ENCODE results near the gene OVCH1. TPM values are rescaled to one million over a fixed set of nuclear protein-coding genes. Genes with fewer than 3 reads are reported as not detected.

OVCH1 gene
- total and polyA plus RNA-seq, 9 of the 15 experiments (the other 6 are each of a cell fraction or from before 2014, with no cell fraction given) = not detected

- 0% methylated on average over 2 of the region's 2 CpGs for WGBS (ENCODE audit: insufficient coverage, low coverage, missing lambda C conversion rate)
- in situ Hi-C loops (cut with MboI) (no loop called here), intact Hi-C loops (cut with micrococcal nuclease) (no loop called here)
- H3K4me1 ChIP-seq (replicated peaks in 1 of 2; ENCODE audit: control insufficient read depth in 2 of 2, insufficient read depth in 2 of 2, low read length in 2 of 2) = no peaks in the 10 kb centered on the region
- H3K9me1 ChIP-seq (ENCODE audit: control insufficient read depth, insufficient read depth, low read length) = no peaks in the 10 kb centered on the region
- DNase-seq (ENCODE audit: extremely low read depth in 1 of 4, low spot score in 3 of 4) = no peak
- H2AFZ ChIP-seq (ENCODE audit: low read depth, low read length) = no peak overlapping the region
- no peak overlapping the region for H3K9ac ChIP-seq (ENCODE audit: insufficient read depth in 1 of 2, low read depth in 2 of 2, low read length in 2 of 2)
- POLR2A ChIA-PET = interaction anchor here (0.7 kb wide), 1 partner anchor 19 kb away, joined by 5 read pairs; no protein-coding TSS in a partner anchor
- H3K4me3 ChIP-seq = no peak overlapping the region
- H3K4me2 ChIP-seq (ENCODE audit: insufficient read depth, low read length) = no peak overlapping the region
- no peaks in the 10 kb centered on the region for H3K79me2 ChIP-seq (ENCODE audit: control insufficient read depth, insufficient read depth, low read length)
- no peak overlapping the region for H3K27ac ChIP-seq (ENCODE audit: extremely low read depth, low read depth, low read length)
- no TSS peak for BruUV-seq (replicated peaks)
- H4K20me1 ChIP-seq (replicated peaks; ENCODE audit: control insufficient read depth, insufficient read depth, low read length) = no peaks in the 10 kb centered on the region
- no peaks in the 10 kb centered on the region for H3K9me3 ChIP-seq (replicated peaks; ENCODE audit: control insufficient read depth, insufficient read depth, low read depth, low read length)
- no peaks in the 10 kb centered on the region for H3K36me3 ChIP-seq (ENCODE audit: control insufficient read depth, insufficient read depth, low read length)
- TF ChIP-seq CHD2 (IDR thresholded peaks at IDR 0.05; ENCODE audit: low read depth, low read length) (no peak), MAFK (IDR thresholded peaks at IDR 0.05; ENCODE audit: low read length) (peak; percentile 56), ASH1L (IDR thresholded peaks at IDR 0.05; ENCODE audit: borderline replicate concordance, low read depth, partially characterized antibody) (no peak), KAT7 (CRISPR knock-in tag; IDR thresholded peaks at IDR 0.05; ENCODE audit: borderline replicate concordance) (no peak), C11orf30 (IDR thresholded peaks at IDR 0.05; ENCODE audit: low read depth) (peak; percentile 62; the same call in 1 of the 2 replicates), MAFG (tag; conservative IDR thresholded peaks at IDR 0.05) (peak; percentile 48; the same call in 1 of the 2 replicates), MAFF (IDR thresholded peaks at IDR 0.05; ENCODE audit: low read length) (peak; percentile 61), ZNF316 (IDR thresholded peaks at IDR 0.05) (peak; percentile 63), CHCHD3 (CRISPR knock-in tag; IDR thresholded peaks at IDR 0.05) (no peak)
- H3K27me3 ChIP-seq (ENCODE audit: control insufficient read depth in 2 of 2, insufficient read depth in 2 of 2, low read length in 2 of 2) = no peaks in the 10 kb centered on the region; a peak in 1 of 5 replicates
- no peak for FAIRE-seq
- CTCF ChIA-PET (ENCODE audit: low intra/inter-chr PET ratio) = no interaction called here
- no peak for ATAC-seq
Observed at GRCh38 chr12:29451888-29452287, 45.6 kb downstream of the OVCH1 start.

Data from K562 (cell line).